HAP-1 (cell line): ENCODE measurements around the gene ANKRD22.
"Not testable (repeated sequence)": the region's sequence is repeated elsewhere in the genome, so short reads cannot be mapped to it uniquely, and the experiment has no call there.

Source experiments
- DNase-seq, 2 experiments: peaks; one replicate each; pipeline ENCODE4 v3.0.0-alpha.2; 2016 to 2020; ENCODE audit warnings: low spot score in 2 of 2
- H3K27me3 ChIP-seq: fragments of 250-450 bp; sonication (Bioruptor Pico); 2 replicates; pipeline ENCODE4 v1.5.1; 2020; ENCODE audit warnings: low read depth, mild to moderate bottlenecking, moderate library complexity
- H3K36me3 ChIP-seq: fragments of 250-450 bp; sonication (Bioruptor Pico); replicated peaks from 2 replicates; pipeline ENCODE4 v1.5.1; 2020; ENCODE audit warnings: mild to moderate bottlenecking
- H3K4me1 ChIP-seq: fragments of 250-450 bp; sonication (Bioruptor Pico); 2 replicates; pipeline ENCODE4 v1.5.1; 2020; ENCODE audit warnings: mild to moderate bottlenecking
- H3K4me3 ChIP-seq: fragments of 250-450 bp; sonication (Bioruptor Pico); 2 replicates; pipeline ENCODE4 v1.5.1; 2020; ENCODE audit warnings: mild to moderate bottlenecking, moderate library complexity
- H3K9me3 ChIP-seq: fragments of 250-450 bp; sonication (Bioruptor Pico); 2 replicates; pipeline ENCODE4 v1.5.1; 2020; ENCODE audit warnings: mild to moderate bottlenecking, moderate library complexity
- in situ Hi-C: fragments of 300-500 bp; cut with MboI; formaldehyde crosslinking; loops from 3 replicates; pipeline ENCODE4 v1.14.3; 2020; ENCODE audit warnings: low sequenced_read_pairs, inconsistent platforms, mixed read lengths

ANKRD22 gene

DNA sequence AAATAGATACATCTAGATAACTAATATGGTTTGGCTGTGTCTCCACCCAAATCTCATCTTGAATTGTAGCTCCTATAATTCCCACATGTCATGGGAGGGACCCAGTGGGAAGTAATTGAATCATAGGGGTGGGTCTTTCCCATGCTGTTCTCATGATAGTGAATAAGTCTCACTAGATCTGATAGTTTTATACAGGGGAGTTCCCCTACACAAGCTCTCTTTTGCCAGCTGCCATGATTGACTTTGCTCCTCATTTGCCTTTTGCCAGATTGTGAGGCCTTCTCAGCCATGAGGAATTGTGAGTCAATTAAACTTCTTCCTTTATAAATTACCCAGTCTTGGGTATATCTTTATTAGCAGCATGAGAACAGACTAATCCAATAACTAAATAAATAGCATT is 14.0 kb downstream of the ANKRD22 start:
- not testable (repeated sequence) for H3K4me3 ChIP-seq, H3K36me3 ChIP-seq, DNase-seq, H3K27me3 ChIP-seq, H3K9me3 ChIP-seq, H3K4me1 ChIP-seq
- in situ Hi-C loops, result loop anchor here (5.0 to 10.0 kb wide), 2 partner anchors 100 to 387 kb away; no protein-coding TSS in a partner anchor

DNA sequence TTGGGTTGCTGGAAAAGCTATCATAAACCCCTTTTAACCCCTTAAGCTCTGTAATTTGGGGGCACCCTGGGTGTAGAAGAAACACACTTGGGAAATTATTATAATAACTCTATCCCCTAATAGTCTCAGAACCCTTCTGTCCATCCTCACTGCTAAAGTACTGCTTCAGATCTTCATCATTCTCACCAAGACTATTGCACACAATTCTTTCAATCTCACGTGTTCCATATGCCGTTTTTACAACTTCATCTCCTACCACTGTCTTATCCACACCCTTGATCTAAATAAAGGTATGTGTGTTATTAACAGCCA is 15.8 kb downstream of the ANKRD22 start:
- in situ Hi-C loops, result loop anchor here (5.0 to 10.0 kb wide), 2 partner anchors 101 to 389 kb away; no protein-coding TSS in a partner anchor
- no peaks in the 10 kb centered on the region for H3K36me3 ChIP-seq
- no peak overlapping the region for H3K4me3 ChIP-seq
- no peaks in the 10 kb centered on the region for H3K9me3 ChIP-seq
- no peak for DNase-seq
- H3K27me3 ChIP-seq, result peaks cover 5% of the 10 kb centered on the region; the same call in 1 of the 2 replicates
- H3K4me1 ChIP-seq, result no peaks in the 10 kb centered on the region

GRCh38 chr10:88835096-88835909 is 16.3 kb downstream of the ANKRD22 start:
- peak; percentile 81 to 89 for DNase-seq
- Histone ChIP-seq H3K4me3 (no peak overlapping the region), H3K27me3 (peaks cover 7% of the 10 kb centered on the region; the same call in 1 of the 2 replicates), H3K9me3 (no peaks in the 10 kb centered on the region), H3K36me3 (no peaks in the 10 kb centered on the region), H3K4me1 (no peaks in the 10 kb centered on the region)
- in situ Hi-C loops, result loop anchor here (5.0 to 10.0 kb wide), 2 partner anchors 102 to 389 kb away; no protein-coding TSS in a partner anchor

- DNase-seq, result no peak
- Histone ChIP-seq H3K27me3 (peaks cover 7% of the 10 kb centered on the region; the same call in 1 of the 2 replicates), H3K4me1 (no peaks in the 10 kb centered on the region), H3K9me3 (no peaks in the 10 kb centered on the region), H3K36me3 (no peaks in the 10 kb centered on the region), H3K4me3 (no peak overlapping the region)
- in situ Hi-C loops, result loop anchor here (10.0 kb wide), 1 partner anchor 391 kb away; no protein-coding TSS in a partner anchor
Measured at GRCh38 chr10:88833723-88834122, 17.9 kb downstream of the ANKRD22 start.

GRCh38 chr10:88833156-88833555 is 18.5 kb downstream of the ANKRD22 start:
- Histone ChIP-seq H3K36me3 (no peaks in the 10 kb centered on the region), H3K4me3 (no peak overlapping the region), H3K9me3 (no peaks in the 10 kb centered on the region), H3K4me1 (no peaks in the 10 kb centered on the region), H3K27me3 (peaks cover 7% of the 10 kb centered on the region; the same call in 1 of the 2 replicates)
- in situ Hi-C loops, result loop anchor here (10.0 kb wide), 1 partner anchor 392 kb away; no protein-coding TSS in a partner anchor
- DNase-seq, result no peak

DNA sequence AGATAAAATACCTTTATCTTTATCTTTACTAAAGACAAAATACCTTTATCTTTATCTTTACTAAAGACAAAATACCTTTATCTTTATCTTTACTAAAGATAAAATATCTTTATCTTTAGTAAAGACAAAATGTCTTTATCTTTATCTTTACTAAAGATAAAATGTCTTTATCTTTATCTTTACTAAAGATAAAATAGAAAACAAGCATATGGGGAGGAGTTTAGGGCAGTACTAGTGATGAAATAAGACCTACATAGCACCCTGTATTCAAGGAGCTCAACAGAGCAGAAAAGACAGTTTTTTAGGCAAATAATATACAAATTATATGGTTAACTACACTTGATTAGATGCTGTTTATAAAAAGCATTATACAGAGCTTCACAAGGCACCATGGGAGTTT is 19.3 kb downstream of the ANKRD22 start:
- peaks cover 7% of the 10 kb centered on the region; the same call in 1 of the 2 replicates for H3K27me3 ChIP-seq
- H3K4me1 ChIP-seq, result no peaks in the 10 kb centered on the region
- no peaks in the 10 kb centered on the region for H3K9me3 ChIP-seq
- H3K4me3 ChIP-seq, result no peak overlapping the region
- DNase-seq, result no peak
- in situ Hi-C loops, result loop anchor here (10.0 kb wide), 1 partner anchor 392 kb away; no protein-coding TSS in a partner anchor
- H3K36me3 ChIP-seq, result no peaks in the 10 kb centered on the region

- in situ Hi-C loops, result loop anchor here (10.0 kb wide), 1 partner anchor 393 kb away; no protein-coding TSS in a partner anchor
- no peaks in the 10 kb centered on the region for H3K36me3 ChIP-seq
- no peaks in the 10 kb centered on the region for H3K9me3 ChIP-seq
- DNase-seq, result no peak
- peaks cover 7% of the 10 kb centered on the region; the same call in 1 of the 2 replicates for H3K27me3 ChIP-seq
- no peak overlapping the region for H3K4me3 ChIP-seq
- no peaks in the 10 kb centered on the region for H3K4me1 ChIP-seq
Measured at GRCh38 chr10:88831709-88832108, 19.9 kb downstream of the ANKRD22 start.

DNA sequence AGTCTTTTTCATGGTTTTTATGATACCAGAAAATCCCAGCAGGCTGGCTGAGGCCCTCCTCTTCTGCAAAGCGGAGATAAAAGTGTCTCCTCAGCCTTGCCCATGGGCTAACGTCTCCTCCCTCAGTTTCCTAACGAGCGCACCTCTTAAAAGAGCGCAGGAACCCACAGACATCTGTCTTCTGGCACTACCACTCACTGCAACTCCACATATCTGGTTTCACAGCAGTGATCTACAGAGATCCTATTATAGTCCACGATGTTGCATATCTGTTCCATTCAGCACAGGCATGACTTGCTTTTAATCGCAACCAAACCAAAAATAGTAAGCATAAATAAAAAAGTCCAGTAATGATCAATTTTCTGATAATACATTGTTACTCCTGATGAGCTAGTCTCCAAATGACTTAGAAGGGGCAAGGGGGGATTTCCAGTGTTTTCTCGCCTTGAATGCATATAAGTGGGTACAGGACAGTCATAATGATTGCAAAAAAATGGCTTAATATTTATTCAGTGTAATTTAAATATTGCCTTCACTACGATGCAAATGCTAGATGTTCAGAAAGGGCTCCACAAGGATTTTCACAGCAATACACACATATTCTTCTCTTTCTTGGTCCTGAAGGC is 20.9 kb downstream of the ANKRD22 start:
- DNase-seq, result no peak
- in situ Hi-C loops, result loop anchor here (10.0 kb wide), 1 partner anchor 394 kb away; no protein-coding TSS in a partner anchor
- Histone ChIP-seq H3K9me3 (no peaks in the 10 kb centered on the region), H3K4me3 (no peak overlapping the region), H3K4me1 (no peaks in the 10 kb centered on the region), H3K36me3 (no peaks in the 10 kb centered on the region), H3K27me3 (peaks cover 7% of the 10 kb centered on the region; the same call in 1 of the 2 replicates)

DNA sequence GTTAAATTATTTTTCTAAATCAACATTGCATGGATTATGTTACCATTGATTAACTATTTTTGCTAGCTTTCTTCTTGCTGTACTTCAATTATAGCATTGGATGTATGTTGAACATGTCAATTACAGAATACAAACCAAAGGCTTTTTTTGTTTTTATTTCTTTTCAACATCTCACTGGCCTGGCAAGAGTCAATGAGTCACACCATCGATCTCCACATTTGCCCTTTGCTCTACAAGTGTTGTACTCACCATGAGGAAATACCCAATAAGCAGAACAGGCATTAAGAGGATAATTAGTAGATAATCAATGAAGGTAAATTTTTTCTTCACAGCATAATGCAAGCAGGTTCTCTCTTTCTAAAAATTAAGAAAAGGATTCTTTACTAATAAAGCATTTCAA is 23.3 kb downstream of the ANKRD22 start:
- Histone ChIP-seq H3K36me3 (no peaks in the 10 kb centered on the region), H3K27me3 (peaks cover 7% of the 10 kb centered on the region; the same call in 1 of the 2 replicates), H3K4me1 (no peaks in the 10 kb centered on the region), H3K9me3 (no peaks in the 10 kb centered on the region), H3K4me3 (no peak overlapping the region)
- DNase-seq, result no peak
- in situ Hi-C loops, result no loop called here

GRCh38 chr10:88827671-88828070 is 24.0 kb downstream of the ANKRD22 start:
- Histone ChIP-seq H3K27me3 (peaks cover 6% of the 10 kb centered on the region; the same call in 1 of the 2 replicates), H3K9me3 (no peaks in the 10 kb centered on the region), H3K4me1 (no peaks in the 10 kb centered on the region), H3K36me3 (no peaks in the 10 kb centered on the region), H3K4me3 (no peak overlapping the region)
- no peak for DNase-seq
- in situ Hi-C loops, result no loop called here

DNA sequence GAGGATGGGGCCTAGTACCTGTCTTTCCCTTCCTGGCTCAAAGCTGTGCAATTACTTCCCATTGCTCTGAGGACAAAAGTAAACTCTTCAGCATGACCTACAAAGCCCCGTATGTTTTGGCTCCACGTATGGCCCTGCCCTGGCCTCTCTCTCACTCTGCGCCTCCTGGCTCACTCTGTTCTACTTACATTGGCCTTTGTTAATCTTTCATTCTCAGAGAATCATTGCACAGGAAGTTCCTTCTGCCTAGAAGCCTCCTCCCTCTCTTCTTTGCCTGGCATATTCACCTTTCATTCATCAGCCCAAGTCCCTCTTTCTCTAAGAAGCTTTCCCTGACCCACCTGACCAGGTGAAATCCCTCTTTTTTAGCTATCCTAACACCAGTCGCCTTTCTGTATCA is 25.3 kb downstream of the ANKRD22 start:
- DNase-seq, result no peak
- Histone ChIP-seq H3K9me3 (no peaks in the 10 kb centered on the region), H3K36me3 (no peaks in the 10 kb centered on the region), H3K4me1 (no peaks in the 10 kb centered on the region), H3K4me3 (no peak overlapping the region), H3K27me3 (peaks cover 3% of the 10 kb centered on the region; the same call in 1 of the 2 replicates)
- in situ Hi-C loops, result no loop called here

DNA sequence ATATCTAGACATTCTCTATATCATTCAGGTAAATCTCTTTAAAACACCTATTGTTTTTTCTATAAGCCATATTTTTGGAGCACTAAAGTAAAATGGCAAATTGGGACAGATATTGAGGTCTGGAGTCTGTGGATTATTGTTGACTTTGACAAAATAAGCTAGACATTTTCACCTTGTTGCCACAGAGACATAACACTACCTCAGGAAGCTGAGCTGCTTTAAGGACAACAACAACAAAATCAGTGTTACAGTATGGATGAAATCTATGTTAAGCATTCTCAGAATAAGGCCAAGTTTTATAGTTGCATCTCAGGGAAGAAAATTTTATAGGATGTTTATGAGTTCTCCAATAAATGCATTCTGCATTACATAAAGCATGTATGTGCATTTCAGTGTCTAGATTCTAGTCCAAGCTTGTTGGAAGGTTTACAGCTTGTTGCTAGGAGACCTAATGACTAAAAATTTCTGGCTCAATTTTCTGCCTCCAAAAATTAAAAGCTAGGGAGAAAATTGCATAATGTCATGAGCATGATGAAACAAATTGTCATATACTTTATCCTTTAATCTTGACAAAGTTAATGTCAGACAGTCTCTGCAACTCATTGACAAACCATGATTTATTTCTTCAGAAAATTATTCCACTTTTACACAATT is 30.8 kb downstream of the ANKRD22 start:
- in situ Hi-C loops, result loop anchor here (25.0 kb wide), 1 partner anchor 134 kb away; no protein-coding TSS in a partner anchor
- no peaks in the 10 kb centered on the region for H3K36me3 ChIP-seq
- DNase-seq, result no peak
- no peaks in the 10 kb centered on the region for H3K9me3 ChIP-seq
- peaks cover 3% of the 10 kb centered on the region; the same call in 1 of the 2 replicates for H3K4me1 ChIP-seq
- H3K4me3 ChIP-seq, result no peak overlapping the region
- no peaks in the 10 kb centered on the region for H3K27me3 ChIP-seq

- in situ Hi-C loops, result loop anchor here (25.0 kb wide), 1 partner anchor 132 kb away; no protein-coding TSS in a partner anchor
- H3K4me1 ChIP-seq, result peaks cover 3% of the 10 kb centered on the region; the same call in 1 of the 2 replicates
- no peak for DNase-seq
Measured at GRCh38 chr10:88819290-88819689, 32.4 kb downstream of the ANKRD22 start.

More at GRCh38 chr10:88819290-88819689, 32.4 kb downstream of the ANKRD22 start:
- Histone ChIP-seq H3K9me3 (no peaks in the 10 kb centered on the region), H3K36me3 (no peaks in the 10 kb centered on the region), H3K4me3 (no peak overlapping the region), H3K27me3 (no peaks in the 10 kb centered on the region)
